T-helper 9 cell (primary cell): ENCODE results near the gene CAMKV.
"Not testable (repeated sequence)": the region's sequence is repeated elsewhere in the genome, so short reads cannot be mapped to it uniquely, and the experiment has no call there.

Experiments
- DNase-seq: peaks from one replicate; pipeline ENCODE4 v3.0.0-alpha.2; 2020

CAMKV gene

DNA sequence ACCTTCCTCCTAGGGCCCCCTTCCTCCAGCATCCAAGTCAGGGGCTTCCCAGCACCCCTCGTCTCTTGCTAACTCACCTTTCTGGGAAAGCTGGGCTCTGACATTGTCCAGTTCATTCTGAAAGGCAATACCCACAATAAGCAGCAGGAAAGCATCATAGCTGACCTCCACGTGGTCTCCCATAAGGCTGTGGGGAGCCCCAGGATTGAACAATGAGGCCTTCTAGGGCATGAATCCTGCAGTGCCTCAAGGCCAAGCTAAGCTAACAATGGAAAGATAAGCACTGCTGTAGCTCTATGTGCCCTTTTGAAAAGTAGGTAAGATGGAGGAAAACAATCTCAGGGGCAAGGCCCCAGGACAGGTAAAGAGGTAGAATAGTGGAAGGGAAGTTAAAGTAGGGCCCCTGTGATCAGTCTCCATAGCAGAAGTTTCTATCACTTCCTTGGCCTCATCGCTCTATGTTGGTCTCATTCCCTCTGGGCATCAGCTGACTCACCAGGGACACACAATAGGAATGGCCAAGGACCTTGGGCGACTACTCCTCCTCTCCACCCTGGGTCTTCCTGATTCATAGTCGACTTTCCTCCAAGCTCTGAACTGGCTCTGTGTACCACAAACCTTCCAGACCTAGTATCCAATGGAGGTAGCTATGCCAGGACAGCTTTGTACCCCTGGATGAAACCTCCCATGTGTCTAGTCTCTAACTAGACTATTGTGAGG, 25.1 kb downstream of the CAMKV start:
- no peak for DNase-seq

DNA sequence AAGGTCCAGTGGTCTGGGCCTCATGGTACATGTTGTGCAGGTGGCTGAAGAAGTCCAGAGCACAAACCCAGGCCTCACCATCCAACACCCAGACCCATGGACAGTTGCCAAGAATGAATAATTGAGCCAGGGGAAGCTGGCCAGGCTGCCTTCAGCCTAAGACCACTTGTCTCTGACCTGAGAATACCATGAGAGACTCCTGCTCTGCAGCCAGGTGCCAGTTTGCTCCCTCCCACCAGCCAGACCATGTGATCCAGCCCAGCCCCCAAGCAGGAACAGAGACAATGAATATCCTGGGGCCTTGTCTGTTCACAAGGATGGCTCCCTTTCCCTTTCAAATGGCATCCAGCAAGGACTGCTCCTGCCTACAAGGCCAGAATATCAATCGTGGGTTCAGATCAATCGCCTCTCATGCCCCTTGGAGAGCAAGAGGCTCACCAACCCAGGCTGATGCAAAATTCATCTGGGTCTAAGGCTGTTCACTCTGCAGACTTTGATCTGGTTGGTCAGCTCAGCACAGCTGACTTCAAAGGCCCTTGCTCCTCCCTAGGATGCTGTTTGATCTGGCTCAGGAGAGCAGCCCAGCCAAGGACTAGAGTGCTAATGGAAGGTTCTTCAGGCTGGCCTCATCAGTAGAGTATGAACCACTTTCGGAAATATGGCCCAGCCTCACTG, 26.7 kb downstream of the CAMKV start:
- no peak for DNase-seq

DNA sequence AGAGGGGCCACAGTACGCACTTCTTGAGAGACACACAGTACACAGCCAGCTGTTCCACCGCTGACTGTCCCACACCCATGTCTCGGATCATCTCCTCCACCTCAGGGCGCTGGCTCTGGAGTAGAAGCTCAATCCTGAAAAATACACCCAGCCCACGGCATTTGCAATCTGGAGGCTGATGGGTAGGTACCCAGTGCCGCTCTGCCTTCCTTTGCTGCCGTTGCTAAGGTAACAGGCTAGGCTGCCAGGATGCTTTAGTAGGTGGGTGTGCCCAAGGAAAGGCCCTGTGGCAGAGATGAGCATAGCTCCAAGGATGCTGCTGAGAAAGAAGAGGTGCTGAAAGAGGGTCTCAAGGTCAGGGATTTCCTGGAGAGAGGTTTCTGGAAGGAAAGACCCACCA, 27.9 kb downstream of the CAMKV start:
- no peak for DNase-seq

DNA sequence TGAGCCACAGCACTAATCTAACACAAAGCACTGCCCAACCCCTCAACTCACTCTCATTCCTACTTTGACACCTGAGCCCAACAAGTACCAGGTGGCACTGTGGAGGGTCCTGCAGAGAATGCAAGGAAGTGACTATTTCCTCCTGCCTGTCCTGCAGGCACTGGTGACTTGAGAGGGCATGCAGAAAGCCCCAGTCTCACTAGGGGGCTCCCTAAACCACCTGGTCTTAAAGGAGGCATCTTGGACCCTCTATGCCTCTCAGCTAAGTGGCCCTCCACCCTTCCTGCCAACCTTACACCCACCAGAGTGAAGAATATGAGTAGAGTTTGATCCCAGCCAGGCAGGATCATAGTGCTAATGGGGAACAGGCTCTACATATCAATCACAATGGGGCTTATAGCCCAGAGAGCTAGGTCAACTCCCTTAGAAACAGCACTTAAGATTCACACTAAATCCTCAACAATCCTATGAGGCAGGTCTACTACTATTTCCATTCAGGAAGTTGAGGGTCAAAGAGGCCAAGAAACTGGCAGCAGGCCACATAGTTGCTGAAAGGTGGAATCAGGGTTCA, 28.5 kb downstream of the CAMKV start:
- DNase-seq: no peak

DNA sequence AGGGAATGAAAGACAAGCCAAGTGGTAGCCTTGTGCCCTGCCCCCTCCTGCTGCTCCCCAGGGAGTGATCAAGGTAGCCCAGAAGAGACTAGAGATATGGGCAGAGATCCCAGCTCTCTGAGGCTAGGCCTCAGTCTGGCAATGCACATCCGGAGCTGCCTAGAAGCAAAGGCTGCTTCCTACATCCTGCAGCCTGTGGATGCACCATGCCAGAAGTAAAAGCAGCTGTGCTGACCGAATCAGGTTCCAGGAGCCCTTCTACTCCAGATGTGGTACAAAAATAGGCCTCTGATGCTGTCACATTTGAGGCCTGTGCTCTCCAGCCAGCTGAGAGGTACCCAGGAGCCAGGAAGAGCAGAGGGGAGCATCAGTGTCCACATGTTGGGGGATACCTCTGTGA, 29.3 kb downstream of the CAMKV start:
- no peak for DNase-seq

DNA sequence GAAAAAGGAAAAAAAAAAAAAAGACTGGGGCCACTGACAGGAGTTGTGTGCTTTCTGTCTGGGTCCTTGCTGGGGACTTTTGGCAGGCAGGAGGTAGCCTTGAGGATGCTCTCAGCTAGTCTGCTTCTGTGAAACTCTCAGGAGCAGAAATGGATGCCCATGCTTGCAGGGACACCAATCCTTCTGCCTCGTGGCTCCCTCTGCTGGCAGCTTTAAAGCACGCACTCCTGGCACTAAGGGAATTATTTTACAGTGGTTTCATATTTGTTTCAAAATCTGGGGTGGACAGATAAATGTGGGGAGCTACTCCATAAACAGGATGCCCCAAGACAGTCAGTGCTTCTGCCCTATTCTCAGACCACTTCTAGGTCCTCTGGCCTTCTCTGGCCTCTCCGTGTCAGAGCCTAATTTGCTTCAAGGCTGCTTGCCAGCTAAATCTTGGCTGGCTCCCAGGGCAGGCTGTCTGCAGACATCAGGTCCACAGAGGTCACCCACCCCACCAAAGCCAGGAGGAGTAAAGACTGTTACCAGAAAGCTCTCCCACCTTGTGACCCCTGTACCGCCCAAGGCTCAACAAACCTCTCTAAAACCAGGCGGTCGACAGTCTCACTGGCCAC, 30.4 kb downstream of the CAMKV start:
- peak; percentile 73 for DNase-seq

DNA sequence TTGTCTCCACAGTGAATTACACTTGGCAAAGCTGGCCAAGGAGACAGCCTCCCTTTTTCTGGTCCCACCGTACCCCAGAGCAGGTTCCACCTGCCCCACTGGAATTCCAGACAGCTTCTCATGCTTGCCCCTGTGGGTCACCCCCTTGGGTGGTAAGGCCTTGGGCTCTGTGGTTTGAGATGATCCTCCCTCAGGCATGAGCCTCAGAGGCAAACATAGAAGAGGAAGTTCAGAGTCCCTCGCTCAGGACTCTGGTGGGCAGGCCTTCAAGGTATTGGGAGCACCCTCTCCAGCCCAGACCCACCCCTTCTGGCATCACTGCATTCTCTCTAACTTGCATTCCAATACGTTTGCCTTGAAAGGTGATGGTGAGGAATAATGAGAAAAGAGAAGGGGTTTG, 38.4 kb downstream of the CAMKV start:
- DNase-seq: no peak

DNA sequence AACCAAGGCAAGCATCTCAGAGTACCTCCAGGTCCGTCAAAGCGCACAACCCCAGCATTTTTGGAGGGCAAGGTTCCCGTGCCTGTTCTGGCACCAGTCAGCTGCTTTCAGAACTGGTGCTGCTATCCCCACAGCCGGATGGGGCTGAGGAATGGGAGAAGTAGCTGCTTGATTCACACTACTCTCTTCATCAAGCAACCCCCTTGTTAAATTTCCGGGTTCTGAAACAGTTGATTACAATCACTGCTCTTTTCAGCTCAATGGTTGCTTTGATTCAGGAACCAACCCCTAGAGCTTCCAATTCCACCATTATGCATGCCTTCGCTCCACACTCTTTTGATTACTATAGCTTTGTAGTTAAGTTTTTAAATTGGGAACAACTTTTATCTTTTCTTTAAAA, 43.7 kb downstream of the CAMKV start:
- DNase-seq: no peak

DNA sequence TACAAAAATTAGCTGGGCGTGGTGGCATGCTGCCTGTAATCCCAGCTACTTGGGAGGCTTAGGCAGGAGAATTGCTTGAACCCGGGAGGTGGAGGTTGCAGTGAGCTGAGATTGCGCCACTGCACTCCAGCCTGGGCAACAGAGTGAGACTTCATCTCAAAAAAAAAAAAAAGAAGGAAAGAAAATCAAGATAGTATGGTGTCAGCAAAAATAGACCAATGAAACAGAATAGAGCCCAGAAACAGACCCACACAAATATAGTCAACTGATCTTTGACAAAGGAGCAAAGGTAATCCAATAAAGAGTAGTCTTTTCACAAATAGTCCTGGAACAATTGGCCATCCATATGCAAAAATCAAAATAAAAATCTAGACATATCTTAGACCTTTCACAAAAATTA, 46.6 kb downstream of the CAMKV start:
- DNase-seq: not testable (repeated sequence)

DNA sequence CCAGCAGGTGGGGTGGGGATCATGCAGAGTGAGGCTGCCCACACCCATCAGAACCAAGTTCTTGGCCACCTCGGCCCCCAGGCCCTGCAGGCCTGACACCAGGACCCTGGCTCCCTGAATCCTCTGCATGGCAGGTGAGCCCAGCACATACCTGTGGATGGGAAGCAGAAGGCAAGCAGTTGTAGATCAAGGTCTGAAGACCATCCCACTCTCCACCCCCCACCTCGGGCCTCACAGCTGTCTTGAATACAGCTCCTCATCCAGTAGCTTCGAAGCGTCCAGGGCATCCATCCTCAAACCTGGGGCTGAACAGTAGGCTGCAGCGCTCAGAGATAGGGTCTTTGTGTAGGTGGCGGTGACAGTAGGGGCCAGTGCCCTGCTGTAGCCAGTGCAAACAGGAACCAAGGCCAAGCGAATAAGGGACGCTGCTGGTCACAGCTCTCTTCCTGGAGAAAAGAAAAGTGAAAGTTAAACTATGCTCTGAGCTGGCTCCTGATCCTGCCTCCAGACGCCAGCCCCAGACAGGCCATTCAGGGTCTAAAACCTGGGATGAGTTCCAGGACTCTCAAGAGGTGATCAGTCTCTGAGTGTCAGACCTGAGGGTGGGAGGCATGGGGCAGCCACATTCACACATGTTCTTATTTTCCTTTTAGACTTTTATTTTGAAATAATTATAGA, 56.1 kb downstream of the CAMKV start, which contains the start of gene UBA7:
Gene UBA7 (minus strand): TSS at position 457 of the 678 bp plus-strand sequence. CDS start 166 bp downstream, at position 291.
- no peak for DNase-seq

DNA sequence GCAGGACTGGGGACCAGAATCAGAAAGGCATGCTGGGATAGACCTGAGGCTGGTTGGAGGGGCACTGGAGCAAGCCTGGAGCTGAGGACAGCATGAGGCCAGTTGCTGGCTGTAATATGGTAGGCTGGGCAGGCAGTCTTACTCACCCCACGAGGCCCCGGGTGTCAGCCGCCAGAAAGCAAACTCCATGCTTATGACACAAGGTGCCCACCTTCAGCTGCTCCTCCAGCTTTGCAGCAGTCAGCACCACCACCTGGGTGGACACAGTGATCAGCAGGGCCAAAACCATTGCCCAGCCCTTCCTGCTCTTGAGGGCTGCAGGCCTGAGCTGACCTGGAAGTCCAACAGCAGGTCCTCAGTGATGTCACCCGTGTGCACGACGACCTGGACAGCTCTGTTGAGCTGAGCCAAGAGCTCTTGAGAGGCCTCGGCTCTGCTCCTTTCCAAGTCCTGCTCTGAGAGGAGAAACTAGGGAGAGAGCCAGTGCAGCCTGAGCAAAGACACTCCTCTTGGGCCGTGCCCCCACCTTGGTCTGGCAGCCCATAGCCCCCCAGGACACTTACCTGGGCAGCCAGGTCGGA, 56.7 kb downstream of the CAMKV start:
- no peak for DNase-seq
